Esophagus squamous epithelium (tissue), 5 donors: Measurements from ENCODE around the gene SYTL5. TPM values are rescaled to one million over a fixed set of nuclear protein-coding genes. Genes with fewer than 3 reads are reported as not detected.

Source experiments
- DNase-seq: peaks from one replicate; lab custom pipeline; 2025; lab: John Stamatoyannopoulos, UW
- H3K27ac ChIP-seq, 4 donors: fragments of 200-600 bp; sonication (generic); one replicate each; pipeline ENCODE4 v1.5.1; 2016 to 2019; ENCODE audit warnings: mild to moderate bottlenecking in 1 of 4
- H3K27me3 ChIP-seq, 4 donors: fragments of 200-600 bp; sonication (generic); 1 replicate in 3 of 4; 2 replicates in 1 of 4; pipeline versions ENCODE4 v1.5.1 to v1.6.0; 2017 to 2021; ENCODE audit warnings: antibody characterized with exemption in 1 of 4
- H3K36me3 ChIP-seq, 3 donors: fragments of 200-600 bp; sonication (generic); one replicate each; pipeline ENCODE4 v1.5.1; 2016 to 2019
- H3K4me1 ChIP-seq, 3 donors: fragments of 200-600 bp; sonication (generic); one replicate each; pipeline ENCODE4 v1.5.1; 2017 to 2019
- H3K4me3 ChIP-seq, 4 donors: fragments of 200-600 bp; sonication (generic); 1 replicate in 3 of 4; 2 replicates in 1 of 4; pipeline ENCODE4 v1.5.1; 2016 to 2019; ENCODE audit warnings: mild to moderate bottlenecking in 2 of 4, moderate library complexity in 1 of 4
- H3K9me3 ChIP-seq, 3 donors: fragments of 200-600 bp; sonication (generic); one replicate each; pipeline ENCODE4 v1.5.1; 2016 to 2019
- CTCF ChIP-seq, 6 experiments: fragments of 450-650 bp in 4 of 6; fragments of 200-600 bp in 2 of 6; sonication (generic) in 2 of 6; IDR thresholded peaks; one replicate each; pipeline ENCODE4 v1.5.1; 2016 to 2019; ENCODE audit warnings: antibody characterized with exemption in 6 of 6, mild to moderate bottlenecking in 4 of 6, moderate library complexity in 4 of 6
- POLR2A ChIP-seq, 4 donors: fragments of 450-650 bp; IDR thresholded peaks; one replicate each; pipeline ENCODE4 v1.6.1; 2017; ENCODE audit warnings: antibody characterized with exemption in 4 of 4, mild to moderate bottlenecking in 4 of 4, moderate library complexity in 3 of 4
- WGBS, 2 donors: methylation state at CpG; one replicate each; pipeline ENCODE4 v1.1.5; 2018; 5-methylcytosine and 5-hydroxymethylcytosine counted together
- intact Hi-C: fragments of 100-400 bp; cut with DNase I; formaldehyde crosslinking; loops from one replicate; pipeline ENCODE4 v1.15.0; 2022
- total RNA-seq, 4 donors: library from RNA; depleted of rRNA; stranded (reverse); fragments of >200 nt; gene quantifications; one replicate each; pipeline ENCODE4 v1.1.0, GENCODE V29; 2016
- donor health status: DM: yes; HTN: yes; CAD: no.

Gene SYTL5
- total RNA-seq, 4 donors from 2014 or later: 0.76 to 8.9 (median 4.8) TPM

DNA sequence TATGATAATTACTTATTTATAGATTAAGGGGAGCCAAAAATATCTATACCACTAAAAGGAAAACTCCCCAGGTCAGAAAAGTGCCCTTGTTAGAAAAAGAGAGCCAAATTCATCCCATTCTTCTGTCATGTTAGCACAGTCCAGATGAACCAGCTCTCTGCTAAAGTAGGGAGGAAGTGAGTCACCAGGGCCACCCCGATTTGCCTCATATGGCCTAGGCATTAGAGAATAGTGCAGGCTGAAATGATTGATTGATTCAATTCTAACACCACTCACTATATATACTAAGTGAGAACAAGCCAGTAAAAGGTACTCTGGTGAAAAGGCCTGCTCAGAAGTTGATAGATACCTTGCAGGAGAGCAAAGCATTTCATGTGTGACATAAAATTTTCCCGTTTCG lies 119.8 kb downstream of the SYTL5 start:
- intact Hi-C loops: no loop called here
- Histone ChIP-seq H3K4me1 (no peaks in the 10 kb centered on the region), H3K27ac (no peak overlapping the region), H3K36me3 (no peaks in the 10 kb centered on the region), H3K9me3 (no peaks in the 10 kb centered on the region), H3K27me3 (no peaks in the 10 kb centered on the region), H3K4me3 (no peak overlapping the region)
- TF ChIP-seq POLR2A (IDR thresholded peaks at IDR 0.05): no peak
- no peak for TF ChIP-seq CTCF (IDR thresholded peaks at IDR 0.05)
- no peak for DNase-seq
- WGBS, 2 donors: 40 to 56% methylated on average over 1 of the region's 3 CpGs

DNA sequence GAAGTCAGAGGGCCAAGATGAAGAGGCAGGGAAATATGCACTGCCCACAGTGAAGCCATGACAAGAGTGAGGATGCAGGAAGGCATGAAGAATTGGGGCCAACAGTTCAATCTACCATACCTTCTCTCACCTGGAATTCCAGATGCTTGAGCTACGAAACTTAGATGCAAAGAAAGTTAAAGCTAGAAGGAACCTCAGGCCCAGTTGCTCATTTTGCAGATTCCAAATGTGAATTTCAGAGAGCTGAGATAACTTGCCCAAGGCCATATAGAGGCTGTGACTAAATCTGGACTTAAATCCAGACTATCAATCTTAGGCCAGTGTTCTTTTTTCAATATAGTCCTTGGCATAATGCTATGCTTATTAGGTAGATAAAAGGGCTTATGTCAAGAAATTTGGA lies 121.6 kb downstream of the SYTL5 start:
- intact Hi-C loops: no loop called here
- H3K27me3 ChIP-seq: no peaks in the 10 kb centered on the region
- H3K9me3 ChIP-seq: no peaks in the 10 kb centered on the region
- 33% methylated on average over 1 of the region's 1 CpG; no CpG with 5 or more reads in 1 of the 2 donors for WGBS, 2 donors
- DNase-seq: no peak
- TF ChIP-seq CTCF (IDR thresholded peaks at IDR 0.05): no peak
- H3K27ac ChIP-seq: no peak overlapping the region
- no peak overlapping the region for H3K4me3 ChIP-seq
- H3K4me1 ChIP-seq: no peaks in the 10 kb centered on the region
- H3K36me3 ChIP-seq: no peaks in the 10 kb centered on the region

DNA sequence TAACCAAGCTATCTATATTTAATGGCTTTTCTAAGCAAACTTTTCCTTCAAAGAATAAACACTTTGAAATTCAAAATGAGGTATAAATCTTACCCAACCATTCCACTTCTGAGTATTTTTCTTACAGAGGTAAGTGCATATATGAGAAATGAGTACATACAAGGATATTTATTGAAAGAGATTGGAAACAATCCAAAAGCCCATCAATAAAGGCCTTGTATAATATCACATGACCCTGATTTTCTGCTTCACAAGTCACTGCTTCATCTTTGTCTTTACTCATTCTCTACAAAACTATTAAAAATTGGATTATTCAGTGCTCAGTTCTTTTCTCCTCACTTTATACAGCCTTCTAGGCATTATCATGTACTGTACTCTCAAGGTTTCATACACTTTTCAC lies 123.0 kb downstream of the SYTL5 start:
- intact Hi-C loops: no loop called here
- TF ChIP-seq POLR2A (IDR thresholded peaks at IDR 0.05) (no peak), CTCF (IDR thresholded peaks at IDR 0.05) (no peak)

DNA sequence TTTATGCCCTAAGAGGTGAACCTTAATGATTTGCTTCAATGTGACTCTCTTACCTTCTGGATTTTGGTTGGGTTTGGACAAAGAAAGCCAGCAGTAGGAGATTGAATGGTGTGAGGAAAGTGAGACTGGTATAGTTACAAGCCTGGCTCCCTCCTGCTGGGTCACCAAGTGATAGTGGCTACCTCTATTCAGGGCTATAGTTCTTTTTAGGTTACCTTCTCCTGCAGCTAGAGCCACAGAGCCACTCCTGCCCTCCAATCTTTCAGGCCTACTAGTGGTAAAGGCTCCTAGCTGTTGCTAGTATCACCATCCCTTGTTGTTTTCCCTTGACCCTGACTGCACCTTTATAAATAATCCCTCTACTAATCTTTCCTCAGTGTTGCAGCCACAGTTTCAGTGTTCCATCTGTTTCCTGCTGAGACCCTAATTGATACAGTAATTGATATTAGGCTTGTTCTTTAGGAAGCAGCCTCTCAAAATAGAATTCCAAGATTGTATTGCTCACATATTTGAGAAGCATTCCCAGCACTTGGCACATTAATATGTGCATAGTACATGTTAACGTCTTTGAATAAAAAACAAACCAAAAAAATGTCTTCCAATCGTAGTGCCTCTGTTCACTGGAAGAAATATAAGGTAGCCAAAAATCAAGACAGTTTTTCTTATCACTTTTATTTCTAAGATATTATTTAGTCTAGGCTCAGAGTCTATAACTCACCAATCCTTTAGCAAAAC lies 132.0 kb downstream of the SYTL5 start:
- no peaks in the 10 kb centered on the region for H3K4me1 ChIP-seq
- H3K36me3 ChIP-seq: no peaks in the 10 kb centered on the region
- DNase-seq: no peak
- WGBS, 2 donors: 50 to 62% methylated on average over 2 of the region's 2 CpGs
- no peak overlapping the region for H3K27ac ChIP-seq
- no peak for TF ChIP-seq POLR2A (IDR thresholded peaks at IDR 0.05)
- TF ChIP-seq CTCF (IDR thresholded peaks at IDR 0.05): no peak
- no peak overlapping the region for H3K4me3 ChIP-seq
- intact Hi-C loops: no loop called here
- H3K9me3 ChIP-seq: no peaks in the 10 kb centered on the region
- no peaks in the 10 kb centered on the region for H3K27me3 ChIP-seq

More for the DNA sequence above, 123.0 kb downstream of the SYTL5 start:
- H3K27me3 ChIP-seq: peaks cover 0 to 3% (median 0%) of the 10 kb centered on the region in 4 donors
- no peak overlapping the region for H3K4me3 ChIP-seq
- DNase-seq: no peak
- no peaks in the 10 kb centered on the region for H3K4me1 ChIP-seq
- no peak overlapping the region for H3K27ac ChIP-seq
- H3K36me3 ChIP-seq: no peaks in the 10 kb centered on the region
- no peaks in the 10 kb centered on the region for H3K9me3 ChIP-seq

- Histone ChIP-seq H3K27me3 (no peaks in the 10 kb centered on the region), H3K4me3 (no peak overlapping the region), H3K4me1 (no peaks in the 10 kb centered on the region), H3K36me3 (no peaks in the 10 kb centered on the region), H3K9me3 (no peaks in the 10 kb centered on the region), H3K27ac (no peak overlapping the region)
- intact Hi-C loops: no loop called here
- no peak for TF ChIP-seq CTCF (IDR thresholded peaks at IDR 0.05)
- no peak for TF ChIP-seq POLR2A (IDR thresholded peaks at IDR 0.05)
- 90 to 92% methylated on average over 2 of the region's 2 CpGs for WGBS, 2 donors
- DNase-seq: no peak
These were observed 132.5 kb downstream of the SYTL5 start for GRCh38 chrX:38138900-38139299.
